GM21723 (cell line): ENCODE data around the gene HOXB5.

Source experiments
- ATAC-seq: cut with Tn5 transposase; IDR thresholded peaks from one replicate; pipeline ENCODE4 v1.9.1; 2021; ENCODE audit warnings: mild to moderate bottlenecking, moderate library complexity; ENCODE audit not compliant: unreplicated experiment

HOXB5 gene

DNA sequence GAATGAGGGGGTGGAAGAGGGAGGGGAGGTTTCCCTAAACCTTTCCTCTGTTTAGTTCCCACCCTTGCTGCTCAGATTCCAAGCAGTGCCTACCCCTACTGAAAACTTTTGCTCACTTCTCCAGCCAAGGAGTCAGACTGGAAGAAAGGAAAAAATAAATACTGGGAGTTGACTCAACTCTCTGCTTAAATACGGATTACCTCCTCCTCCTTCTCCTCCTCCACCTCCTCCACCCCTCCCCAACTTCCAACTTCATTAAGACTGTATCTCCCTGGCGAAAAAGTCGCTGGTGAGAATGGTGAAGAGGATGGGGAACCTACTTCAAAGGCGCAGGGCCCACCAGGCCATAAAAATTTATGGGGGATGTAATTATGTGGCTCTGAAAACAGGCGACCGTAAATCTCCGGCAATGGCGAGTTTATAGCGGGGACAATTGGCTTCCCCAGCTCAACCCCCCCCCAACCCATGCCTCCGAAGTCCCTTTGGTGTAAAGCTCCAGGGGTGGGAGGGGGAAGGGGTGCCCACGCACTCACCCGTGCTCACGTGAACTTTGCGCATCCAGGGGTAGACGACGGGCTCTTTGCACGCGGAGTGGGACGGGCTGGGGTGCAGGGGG lies 16.1 kb downstream of the HOXB5 start:
- ATAC-seq: no peak

GRCh38 chr17:48576479-48577309 lies 16.9 kb downstream of the HOXB5 start:
- ATAC-seq: no peak

- no peak for ATAC-seq
Observed at GRCh38 chr17:48575673-48576478, 17.7 kb downstream of the HOXB5 start.

DNA sequence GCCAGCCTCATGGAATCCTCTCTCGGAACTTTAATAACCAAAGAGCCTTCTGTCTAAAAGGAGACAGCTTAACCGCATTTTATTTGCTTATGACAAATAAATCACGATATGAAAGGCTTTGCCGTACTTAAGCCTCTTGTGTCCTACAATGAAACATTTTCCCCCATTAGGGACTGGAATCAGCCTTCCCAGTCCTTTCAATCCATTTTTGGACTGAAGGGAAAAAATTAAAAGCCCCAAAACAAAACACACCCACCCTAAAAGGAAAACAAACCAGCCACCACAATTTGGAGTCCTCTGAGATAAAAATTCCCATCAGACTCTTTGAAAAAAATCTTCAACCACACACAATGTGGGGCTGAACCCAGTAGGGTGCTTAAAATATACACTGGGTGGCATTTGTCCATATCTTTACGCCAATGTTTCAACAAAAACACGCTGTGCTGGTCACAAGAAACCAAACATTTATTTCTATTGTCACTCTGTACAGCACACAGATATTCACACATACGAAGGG lies 18.5 kb downstream of the HOXB5 start:
- ATAC-seq: no peak

- ATAC-seq: no peak
Observed at GRCh38 chr17:48574505-48575065, 19.0 kb downstream of the HOXB5 start.

GRCh38 chr17:48571826-48572417 lies 21.7 kb downstream of the HOXB5 start:
- no peak for ATAC-seq

- no peak for ATAC-seq
Observed at GRCh38 chr17:48571024-48571818, 22.4 kb downstream of the HOXB5 start.

GRCh38 chr17:48570325-48571023 lies 23.1 kb downstream of the HOXB5 start:
- no peak for ATAC-seq

GRCh38 chr17:48569674-48570324 lies 23.8 kb downstream of the HOXB5 start:
- ATAC-seq: no peak

DNA sequence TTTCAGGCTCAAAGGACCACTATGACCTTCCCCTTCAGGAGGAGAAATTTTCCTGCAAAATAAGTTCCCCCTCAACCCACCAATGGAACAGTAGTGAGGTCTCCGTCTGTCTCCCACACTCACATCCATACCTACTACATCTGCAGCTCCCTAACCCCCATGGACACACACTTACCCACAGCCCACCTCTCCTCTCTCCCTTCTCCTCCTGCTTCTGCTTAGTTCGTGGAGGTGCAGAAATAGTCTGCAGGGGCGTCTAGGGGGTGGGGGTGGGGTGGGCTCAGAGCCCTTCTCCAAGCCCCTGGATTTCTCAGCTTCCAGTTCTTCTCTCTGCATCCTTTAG lies 24.4 kb downstream of the HOXB5 start:
- ATAC-seq: no peak

- ATAC-seq: no peak
Observed at GRCh38 chr17:48568499-48569239, 24.9 kb downstream of the HOXB5 start.

DNA sequence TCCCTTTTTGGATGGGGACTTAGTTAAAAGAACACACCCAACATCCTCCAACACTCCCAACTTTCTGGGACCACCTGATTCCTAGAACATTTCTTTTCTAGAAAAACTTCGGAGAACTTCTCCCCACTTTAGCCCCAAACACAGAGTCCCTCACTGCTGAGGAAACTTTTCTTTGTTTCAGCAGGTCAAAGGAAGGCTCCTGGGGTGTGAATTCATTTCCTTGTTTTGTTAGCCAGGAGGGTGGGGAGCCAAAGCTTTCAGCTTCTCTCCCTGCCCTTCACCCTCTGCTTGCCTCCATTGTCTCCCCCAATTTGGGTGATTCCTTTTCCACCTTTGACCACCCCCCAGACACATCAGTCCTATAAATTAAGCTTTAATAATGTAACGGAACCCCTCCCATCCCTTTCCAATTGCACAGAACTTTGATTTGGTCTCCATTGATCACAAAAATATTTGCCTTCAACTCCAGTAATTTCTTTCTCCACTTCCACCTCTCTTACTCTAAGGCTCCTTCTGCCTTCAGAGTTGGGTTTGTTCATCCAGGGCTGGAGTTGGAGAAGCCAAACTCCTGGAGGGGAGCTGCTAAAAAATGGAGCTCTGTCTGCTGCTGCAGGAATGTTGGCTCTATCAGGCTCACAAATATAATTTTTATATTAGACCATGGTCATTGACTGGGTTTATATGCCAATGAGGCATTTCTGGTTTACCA lies 25.8 kb downstream of the HOXB5 start:
- ATAC-seq: no peak

DNA sequence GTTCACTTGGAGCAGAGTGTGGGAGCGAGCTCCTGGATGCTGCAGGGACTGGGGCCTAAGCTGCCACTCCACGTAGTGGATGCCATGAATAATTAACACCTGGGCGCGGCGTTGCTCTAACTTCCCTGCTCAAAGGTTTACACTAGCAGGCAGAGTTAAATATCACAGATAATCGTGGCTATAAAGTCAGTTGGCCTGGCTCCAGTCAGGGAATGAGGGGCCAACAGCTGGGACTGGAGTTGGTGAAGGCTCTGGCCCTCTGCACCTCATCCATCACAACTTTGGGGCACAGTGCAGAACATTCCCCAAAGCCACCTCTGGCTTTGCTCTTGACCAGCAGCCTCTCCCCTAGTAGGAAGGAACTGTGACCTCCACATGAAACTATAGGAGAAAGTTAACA lies 26.4 kb downstream of the HOXB5 start:
- no peak for ATAC-seq

DNA sequence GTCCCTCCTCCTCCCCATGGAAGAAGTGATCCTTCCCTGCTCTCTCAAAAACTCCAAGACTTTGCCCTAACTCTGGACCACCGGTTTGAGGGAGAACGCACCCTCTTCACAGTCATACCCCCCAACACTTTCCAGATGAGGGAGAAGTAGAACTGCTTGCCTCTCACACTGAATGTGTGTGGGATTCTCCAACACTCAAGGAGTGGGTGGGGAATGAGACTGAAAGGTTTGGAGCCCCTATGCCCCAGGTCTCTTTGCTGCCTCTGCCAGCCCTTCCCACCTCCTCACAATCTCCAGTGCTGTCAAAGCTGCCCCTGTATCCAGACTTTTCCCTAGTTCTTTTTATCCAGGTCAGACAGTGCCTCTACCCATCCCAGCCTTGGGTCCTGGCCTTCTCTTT lies 26.9 kb downstream of the HOXB5 start:
- no peak for ATAC-seq

- no peak for ATAC-seq
Observed at GRCh38 chr17:48565925-48566710, 27.5 kb downstream of the HOXB5 start.

DNA sequence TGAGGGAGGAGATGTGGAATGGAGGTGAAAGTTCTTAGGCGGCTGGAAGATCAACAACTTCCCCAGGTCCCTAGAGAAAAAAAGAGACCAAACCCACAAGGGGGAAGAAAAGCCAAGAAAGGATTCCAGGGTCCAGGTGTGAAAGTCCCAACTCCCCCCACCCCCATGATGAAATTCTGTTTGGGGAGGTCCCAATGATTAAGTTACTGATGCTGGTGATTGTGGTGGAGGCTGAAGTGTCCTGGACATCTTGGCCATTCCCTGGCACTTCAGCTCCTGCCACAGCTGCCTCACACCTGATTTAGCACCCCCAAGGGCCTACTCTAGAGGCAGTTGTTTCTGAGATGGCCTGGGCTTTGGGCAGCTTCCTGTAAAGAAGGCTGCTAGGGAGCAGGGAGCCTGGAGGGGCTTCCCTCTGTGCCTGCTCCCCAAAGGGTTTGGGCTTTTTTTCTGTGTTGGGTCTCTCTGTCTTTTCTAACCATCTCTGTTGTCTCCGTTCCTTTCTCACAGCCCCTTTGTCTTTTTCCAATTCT lies 28.5 kb downstream of the HOXB5 start:
- ATAC-seq: no peak
